NCI-H187 (cell line): ENCODE results near the gene SH3PXD2A.

Experiments
- DNase-seq, 2 experiments: peaks; one replicate each; lab custom pipeline; 2025; lab: John Stamatoyannopoulos, UW

The SH3PXD2A gene, protein sequence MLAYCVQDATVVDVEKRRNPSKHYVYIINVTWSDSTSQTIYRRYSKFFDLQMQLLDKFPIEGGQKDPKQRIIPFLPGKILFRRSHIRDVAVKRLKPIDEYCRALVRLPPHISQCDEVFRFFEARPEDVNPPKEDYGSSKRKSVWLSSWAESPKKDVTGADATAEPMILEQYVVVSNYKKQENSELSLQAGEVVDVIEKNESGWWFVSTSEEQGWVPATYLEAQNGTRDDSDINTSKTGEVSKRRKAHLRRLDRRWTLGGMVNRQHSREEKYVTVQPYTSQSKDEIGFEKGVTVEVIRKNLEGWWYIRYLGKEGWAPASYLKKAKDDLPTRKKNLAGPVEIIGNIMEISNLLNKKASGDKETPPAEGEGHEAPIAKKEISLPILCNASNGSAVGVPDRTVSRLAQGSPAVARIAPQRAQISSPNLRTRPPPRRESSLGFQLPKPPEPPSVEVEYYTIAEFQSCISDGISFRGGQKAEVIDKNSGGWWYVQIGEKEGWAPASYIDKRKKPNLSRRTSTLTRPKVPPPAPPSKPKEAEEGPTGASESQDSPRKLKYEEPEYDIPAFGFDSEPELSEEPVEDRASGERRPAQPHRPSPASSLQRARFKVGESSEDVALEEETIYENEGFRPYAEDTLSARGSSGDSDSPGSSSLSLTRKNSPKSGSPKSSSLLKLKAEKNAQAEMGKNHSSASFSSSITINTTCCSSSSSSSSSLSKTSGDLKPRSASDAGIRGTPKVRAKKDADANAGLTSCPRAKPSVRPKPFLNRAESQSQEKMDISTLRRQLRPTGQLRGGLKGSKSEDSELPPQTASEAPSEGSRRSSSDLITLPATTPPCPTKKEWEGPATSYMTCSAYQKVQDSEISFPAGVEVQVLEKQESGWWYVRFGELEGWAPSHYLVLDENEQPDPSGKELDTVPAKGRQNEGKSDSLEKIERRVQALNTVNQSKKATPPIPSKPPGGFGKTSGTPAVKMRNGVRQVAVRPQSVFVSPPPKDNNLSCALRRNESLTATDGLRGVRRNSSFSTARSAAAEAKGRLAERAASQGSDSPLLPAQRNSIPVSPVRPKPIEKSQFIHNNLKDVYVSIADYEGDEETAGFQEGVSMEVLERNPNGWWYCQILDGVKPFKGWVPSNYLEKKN

DNA sequence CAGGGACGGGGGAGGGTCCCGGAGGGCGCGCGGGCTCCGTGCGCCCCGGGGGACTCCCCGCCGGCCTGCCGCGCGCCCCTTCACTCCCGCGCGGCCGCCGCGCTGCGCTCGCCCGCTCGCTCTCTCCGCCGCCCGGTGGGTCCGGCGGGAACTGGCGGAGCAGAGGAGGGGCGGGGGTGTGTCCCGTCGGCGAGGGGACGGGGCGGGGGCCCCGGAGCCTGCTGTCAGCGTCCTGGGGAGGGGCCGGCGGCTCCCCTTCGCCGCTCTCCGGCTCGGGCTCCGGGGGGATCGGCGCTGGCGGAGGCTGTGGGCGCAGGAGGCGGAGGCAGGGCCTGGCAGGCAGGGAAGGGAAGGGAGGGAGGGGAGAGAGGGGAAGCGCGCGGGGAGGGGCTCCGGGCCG is at the start of gene SH3PXD2A:
TSS of gene SH3PXD2A (minus strand) at position 153 of the 400 bp plus-strand sequence. CDS start 310 bp downstream, outside the sequence.
- DNase-seq: no peak

DNA sequence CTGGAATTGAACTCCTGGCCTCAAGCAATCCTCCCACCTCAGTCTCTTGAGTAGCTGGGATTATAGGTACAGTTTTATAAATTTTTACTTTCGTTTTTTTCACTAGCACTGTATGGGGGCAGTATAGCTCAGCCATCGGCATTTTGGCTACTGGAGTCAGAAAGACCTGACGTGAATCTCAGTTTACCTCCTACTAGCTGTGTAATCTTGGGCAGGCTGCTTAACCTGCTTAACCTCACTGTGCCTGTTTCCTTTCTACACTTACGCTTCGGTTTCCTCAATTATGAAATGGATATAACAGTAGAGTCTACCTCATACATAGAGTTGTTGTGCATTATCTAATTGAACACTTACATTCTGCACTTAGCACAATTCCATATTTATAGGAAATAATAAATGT is 45.9 kb upstream of the SH3PXD2A start:
- no peak for DNase-seq

DNA sequence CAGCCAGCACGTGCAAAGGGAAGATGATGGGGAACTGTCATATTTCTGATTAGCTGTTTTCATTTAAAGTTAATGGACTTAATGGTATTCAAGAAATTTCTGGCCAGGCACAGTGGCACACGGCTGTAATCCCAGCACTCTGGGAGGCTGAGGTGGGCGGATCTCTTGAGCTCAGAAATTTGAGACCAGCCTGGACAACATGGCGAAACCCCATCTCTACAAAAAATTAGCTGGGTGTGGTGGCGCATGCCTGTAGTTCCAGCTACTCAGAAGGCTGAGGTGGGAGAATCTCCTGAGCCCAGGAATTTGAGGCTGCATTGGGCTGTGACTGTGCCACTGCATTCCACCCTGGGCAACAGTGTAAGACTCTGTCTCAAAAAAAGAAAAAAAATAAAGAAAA is 43.9 kb upstream of the SH3PXD2A start:
- DNase-seq: no peak

DNA sequence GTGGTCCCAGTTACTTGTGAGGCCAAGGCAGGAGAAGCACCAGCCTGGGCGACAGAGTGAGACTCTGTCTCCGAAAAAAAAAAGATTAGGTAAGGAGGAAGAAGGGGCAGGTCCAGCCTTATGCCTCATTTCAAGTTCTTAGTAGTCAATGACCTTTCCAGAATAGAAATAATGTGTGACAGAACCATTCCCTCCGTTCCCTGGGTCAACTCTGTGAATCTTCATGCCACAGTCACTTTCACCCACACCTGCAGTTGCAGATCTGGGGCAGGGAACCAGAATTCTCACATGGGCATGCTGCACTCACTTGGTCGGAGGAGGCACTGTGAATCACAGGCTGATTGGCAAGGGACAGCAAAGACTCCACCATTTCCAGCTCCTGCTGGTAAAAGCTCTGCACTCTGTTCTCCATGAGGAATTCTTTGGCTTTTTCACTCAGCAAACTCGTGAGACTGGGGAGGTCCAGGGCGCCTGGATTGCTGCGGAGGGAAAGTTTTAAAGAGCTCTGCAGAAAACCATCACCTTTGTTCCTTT is 41.9 kb upstream of the SH3PXD2A start:
- DNase-seq: no peak

DNA sequence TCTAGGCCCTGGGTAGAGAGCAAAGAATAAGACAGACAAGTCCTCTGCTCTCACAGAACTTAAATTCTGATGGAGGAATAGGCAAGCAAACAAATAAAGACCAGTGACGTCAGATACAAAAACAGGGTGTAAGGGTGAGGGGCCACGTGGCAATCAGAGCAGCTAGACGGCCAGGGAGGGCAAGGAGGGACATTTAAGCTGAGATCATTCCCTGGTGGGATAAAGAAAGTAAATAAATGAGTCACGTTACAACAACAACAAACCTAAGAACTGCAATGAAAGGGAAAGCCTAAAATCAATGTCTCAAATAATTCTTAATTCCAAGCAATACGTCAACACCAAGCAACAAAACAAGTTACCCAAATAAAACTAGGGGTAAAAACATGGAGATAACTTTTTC is 40.8 kb upstream of the SH3PXD2A start:
- no peak for DNase-seq

DNA sequence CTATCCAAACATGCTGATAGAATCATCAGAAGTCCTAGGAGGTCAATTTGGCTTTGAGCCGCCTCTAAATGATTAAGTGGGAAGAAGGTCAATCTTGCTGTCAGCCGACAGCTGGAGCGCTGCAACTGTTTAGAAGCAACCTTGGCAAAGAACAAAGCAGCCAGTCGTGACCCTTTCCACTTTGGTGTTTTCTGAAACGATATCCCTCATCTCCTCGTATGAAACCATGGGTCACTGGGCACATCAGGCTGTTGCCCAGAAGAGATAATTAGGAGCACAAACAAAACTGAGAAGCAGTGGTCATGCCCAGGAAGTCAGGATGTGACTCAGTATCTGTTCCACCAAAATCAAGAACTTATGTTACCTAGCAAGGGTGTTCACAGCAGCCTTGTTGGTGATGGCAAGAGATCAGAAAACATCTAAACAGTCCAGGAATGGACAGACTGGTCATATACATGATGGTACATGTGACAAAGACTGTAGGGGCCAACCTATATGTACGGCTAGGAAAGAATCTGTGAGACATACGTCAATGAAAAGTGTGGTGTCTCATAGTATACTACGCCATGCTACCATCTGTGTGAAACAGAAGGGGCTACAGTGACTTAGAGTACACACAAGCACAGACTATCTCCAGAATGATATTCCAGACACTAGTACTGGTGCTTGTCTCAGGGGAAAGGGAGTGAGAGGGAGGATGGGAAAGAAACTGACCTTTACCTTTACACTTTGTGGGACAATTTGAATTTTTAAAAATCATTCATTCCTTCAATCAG is 40.2 kb upstream of the SH3PXD2A start:
- DNase-seq: no peak

DNA sequence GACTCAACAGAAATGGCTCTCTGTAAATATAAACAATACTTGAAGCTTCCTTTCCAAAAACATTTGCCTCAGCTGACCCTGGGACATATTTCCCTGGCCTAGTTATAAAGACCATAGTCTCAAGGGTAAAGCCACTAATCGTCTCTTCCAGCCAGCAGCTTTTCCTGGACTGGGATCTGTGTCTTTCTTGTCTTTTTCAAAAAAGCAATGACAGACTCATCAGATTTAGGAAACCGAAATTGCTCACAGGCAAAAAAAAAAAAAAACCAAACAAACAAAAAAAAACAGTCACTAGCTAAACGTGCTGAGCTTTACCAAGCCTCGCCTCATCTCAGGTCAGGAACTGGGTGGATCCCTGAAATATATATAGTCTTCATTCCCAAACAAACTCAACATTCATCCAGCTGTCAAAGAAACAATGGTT is 39.1 kb upstream of the SH3PXD2A start:
- DNase-seq: no peak

DNA sequence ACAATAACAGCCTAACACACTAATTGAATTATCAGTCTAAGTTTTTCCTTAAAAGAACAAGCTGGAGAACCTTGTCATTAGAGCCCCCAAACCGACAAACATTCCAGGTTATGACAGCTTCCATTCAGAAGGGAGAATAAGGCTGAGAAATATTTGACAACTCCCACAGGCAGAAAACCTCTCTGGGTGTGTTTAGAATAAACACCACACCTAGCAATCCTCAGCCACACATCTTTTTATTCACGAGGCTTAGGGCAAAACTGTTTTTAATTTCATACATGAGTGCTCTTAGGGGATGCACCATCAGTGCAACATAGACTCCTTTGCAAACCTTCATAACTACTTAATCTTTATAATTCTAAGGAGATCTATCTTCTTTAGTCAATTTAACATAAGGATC is 38.4 kb upstream of the SH3PXD2A start:
- DNase-seq: no peak

DNA sequence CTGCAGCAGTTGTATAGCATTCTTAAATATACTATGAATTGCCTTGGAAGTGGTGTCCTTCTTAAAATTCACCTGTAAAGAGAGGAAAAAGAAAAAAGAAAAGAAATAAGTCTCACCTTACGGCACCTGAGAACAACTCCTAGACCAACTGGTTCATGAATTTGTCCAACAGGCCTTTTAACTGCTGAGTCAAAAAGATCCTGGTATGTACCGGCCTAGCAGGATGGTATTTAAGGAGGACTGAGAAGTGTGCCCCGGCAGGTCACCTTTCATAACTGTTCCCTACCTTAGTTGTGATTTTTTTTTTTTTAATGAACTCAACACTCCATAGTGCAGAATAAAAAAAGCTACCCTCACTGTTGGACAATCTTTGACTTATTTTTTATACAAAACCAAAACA is 36.8 kb upstream of the SH3PXD2A start:
- no peak for DNase-seq

DNA sequence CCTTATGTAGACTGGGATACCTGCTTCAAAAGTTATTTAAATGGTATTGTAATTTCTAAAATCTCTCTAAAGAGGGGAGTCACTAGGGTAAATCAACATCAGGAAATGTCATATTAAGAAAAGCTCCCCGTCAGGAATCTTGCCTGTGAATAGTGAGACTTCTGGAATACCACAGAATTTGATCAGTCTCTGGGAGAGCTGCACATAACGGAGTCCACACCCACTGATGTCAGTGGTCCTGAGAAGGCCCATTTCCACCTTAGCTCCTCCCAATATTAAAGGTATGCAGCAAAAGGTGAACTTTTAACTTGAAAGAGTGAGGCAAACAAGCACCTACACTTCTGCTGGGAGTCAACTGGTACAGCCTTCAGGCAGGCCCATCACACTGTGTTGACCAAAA is 35.3 kb upstream of the SH3PXD2A start:
- DNase-seq: no peak

DNA sequence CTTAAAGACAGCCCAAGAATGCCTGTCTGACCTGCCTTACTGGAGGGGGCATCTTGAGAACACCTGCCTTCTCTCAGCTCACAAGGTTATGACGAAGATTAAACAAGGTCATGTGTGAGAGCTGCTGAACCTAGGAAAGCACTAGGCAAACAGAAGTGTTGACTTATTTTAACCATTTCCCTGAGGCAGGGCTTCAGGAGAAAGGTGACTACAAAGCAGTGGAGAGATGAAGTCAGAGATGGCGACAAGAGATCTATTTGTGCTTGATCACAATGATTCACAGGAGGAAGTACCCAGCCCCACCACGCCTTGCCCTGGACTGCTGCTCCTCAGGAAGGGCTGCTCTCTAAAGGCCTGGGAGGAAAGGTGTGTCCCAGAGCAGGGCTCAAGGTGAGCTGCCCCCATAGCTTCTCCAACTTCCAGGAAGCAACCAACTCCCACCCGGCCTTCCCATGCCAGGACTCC is 34.9 kb upstream of the SH3PXD2A start:
- DNase-seq: no peak

DNA sequence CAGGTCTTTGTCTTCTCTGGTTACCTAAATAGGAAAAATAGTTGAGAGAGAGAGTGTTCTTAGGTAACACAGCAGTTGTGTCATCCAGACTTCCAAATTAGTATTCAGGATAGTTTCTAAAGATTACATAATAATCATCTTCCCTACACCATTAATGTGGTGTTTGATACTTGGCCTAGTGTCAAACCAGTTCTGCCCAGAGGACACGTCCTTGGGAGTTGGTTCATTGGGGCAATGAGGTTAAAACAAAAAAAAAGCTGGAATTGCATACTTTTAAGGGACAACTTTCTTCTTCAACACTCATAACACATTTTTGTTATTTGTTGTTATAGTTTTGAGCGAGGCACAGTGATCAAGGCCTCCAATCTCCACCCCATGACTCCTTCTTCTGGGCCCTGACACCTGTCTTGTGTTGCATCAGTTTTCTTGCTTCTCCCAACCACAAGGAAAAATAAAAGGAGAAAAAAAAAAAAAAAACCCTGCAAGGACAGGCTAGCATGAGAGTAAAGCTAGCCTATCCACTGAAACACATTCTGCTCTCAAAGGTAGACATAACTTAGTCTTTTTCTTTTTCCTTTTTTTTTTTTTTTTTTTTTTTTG is 33.8 kb upstream of the SH3PXD2A start:
- no peak for DNase-seq

DNA sequence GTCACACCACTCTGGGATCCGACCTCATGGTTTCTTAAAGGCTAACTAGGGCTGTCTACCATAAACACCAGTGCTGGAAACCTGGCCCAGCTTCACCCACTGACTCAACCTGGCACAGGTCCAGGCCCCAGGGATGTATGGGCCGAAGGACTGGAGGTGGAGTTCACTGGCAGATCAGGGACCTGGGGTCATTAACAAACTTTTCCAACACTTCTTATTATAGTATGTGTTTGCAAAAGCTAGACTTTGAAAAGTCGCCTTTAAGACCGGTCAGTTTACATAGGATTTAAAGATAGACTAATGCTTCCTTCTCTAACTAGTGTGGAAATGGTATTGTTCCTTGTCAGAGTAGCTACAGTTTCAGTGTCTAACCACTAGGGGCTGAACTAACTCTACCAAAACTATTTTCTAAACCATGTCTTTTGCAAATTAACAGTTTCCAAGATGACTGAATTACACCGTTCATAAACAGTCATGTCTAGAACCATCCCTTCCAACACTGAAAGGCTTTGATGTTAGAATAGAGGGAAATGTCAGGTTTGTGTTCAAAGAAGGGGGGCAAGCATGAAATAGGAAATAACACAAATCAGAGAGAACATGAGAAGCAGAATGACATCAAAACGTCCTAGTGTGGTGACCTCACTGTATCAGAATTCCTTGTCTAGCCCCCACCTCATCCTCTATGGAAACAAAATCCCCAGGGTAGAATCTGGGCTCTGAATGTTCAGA is 32.9 kb upstream of the SH3PXD2A start:
- no peak for DNase-seq

DNA sequence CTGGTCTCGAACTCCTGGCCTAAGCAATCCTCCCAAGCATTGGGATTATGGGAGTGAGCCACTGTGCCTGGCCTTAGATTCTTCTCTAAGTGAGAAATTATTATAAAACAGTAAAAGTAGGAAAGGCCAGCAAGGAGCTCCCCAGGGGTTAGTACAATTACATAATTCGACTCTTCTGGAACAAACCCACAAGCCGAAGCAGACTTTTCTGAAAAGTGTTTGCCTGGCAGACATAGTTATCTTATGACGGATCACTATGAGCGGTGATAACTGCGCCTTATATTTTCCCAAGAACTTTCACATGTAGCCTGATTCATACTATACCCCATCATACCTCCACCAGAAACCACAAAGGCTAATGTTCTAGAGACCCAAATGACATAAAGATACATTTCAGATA is 30.2 kb upstream of the SH3PXD2A start:
- DNase-seq: no peak

DNA sequence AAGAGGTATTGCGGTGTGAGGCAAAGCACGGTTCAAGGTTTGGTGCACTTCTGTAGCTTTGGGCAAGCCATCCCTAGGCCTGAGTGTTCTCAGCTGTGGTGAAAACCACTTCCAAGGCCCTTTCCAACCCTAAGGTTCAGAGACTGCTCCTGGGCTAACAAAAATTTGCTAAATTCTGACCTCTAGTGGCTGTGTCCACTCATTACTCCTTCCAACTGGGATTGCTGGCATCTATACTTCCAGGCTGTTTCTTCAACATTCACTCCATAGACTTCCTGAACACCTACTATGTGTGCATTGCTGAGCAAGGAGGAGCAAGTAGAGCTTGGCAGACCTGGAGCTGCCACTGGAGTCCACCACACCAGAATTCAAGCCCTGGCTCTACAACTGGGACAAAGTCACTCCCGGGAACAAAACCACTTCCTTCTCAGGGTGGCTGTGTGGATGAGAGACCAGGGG is 29.3 kb upstream of the SH3PXD2A start:
- DNase-seq: no peak

DNA sequence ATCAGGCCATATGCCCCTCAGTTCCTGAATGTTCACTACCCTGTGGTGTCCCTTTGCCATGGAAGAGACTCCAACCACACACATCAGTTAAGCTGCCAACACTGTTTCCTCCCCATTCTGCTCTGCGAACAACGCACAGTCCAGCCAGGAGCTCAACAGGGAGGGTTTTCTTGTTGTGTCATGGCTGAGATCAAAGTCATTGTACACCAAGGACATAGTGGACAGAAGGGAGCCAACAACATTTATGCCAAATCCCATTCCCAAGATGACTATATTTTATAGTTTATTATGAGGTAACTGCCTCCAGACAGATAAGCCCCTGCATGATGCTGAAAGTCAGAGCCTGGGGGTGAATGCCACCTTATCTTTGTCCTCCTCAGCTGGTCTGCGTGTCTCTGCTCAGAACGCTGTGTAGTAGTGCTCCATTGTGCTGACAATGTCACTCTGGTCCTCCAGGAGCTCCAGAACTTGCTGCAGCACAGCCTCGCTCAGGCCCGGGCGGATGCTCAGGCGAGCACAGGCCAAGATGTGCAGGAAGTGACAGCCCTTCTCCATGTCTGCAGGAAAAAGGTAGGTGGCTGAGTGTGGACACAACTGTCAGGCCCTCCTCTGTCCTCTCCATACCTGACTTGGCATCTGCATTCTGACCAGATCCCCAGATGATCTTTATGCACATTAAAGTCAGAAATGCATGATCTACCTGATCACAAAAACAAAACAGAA is 27.1 kb upstream of the SH3PXD2A start:
- no peak for DNase-seq

DNA sequence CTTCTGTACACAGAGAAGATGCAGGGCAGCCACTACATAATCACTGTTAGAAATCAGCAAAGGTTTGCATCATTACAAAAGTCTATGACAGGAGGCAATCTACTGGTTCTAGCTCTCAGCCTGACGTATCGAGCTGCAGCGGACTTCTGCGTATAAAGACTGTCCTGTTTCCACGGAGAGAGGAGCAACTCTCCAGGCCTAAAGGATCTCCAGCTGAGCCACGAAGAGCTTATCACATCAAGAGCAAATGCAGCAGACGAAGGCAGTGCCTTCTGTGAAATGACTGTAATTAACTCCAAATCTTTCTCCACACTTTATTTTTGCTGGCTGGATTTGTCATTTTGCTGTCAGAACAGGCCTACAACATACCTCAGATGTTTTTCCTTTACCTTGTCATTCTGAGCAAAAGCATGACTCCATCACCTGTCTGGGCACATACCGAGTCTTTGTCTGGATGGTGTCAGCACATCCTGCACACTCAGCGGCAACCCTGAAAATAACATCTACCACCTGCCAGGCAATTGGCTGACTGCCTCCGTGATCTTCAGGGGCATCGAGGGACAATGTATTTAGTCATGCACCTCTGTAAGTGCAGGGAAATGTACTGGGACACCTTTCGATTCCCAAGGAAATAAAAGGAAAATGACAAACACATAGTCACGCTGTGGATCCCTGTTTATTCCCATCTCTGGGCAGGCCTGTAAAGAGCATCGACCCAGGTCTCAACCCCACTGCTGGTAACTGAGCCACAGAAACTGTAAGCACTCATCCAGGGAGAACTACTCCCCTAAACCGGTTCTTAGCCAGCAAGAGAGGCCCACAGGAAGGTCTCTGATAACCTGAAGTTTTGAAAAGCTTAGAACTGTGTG is 26.3 kb upstream of the SH3PXD2A start:
- DNase-seq: no peak

DNA sequence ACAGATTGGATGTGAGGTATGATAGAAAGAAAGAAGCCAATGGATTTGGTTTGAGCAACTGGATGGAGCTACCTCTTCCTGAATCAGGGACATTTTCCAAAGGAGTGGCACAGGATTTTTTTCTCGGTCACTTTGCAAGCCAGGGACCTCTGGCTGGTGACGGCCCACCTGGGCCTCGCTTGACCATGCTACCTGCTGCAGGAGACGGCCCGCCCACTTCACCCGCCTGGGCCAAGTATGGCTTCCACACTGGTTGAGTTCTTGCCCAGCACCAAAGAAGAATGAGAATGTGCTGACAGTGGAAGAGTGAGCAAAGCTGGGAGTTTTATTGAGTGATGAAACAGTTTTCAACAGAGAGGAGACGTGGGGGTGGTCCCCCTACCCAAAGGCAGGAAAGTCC is 24.5 kb upstream of the SH3PXD2A start:
- DNase-seq: no peak

DNA sequence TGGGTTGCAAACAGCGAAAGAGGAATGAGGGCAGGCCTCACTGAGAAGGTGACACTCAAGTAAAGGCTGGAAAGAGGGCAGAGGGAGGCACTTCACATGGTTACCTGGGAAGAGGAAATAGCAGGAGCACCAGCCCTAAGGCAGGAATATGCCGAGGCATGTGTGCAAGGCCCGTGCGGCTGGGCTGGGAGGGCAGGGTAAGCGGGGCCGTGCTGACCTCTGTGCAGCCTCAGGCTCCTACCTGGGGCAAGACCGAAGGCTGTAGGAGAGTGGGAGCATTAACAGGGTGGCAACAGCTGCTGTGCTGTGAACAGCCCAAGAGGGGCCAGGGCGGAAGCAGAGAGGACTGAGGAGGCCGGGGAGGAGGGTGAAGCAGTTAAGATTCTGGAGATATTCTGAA is 24.0 kb upstream of the SH3PXD2A start:
- no peak for DNase-seq
